SJSA1 (cell line): ENCODE results near the gene TRAK1. TPM values are rescaled to one million over a fixed set of nuclear protein-coding genes. Genes with fewer than 3 reads are reported as not detected.
A peak's percentile ranks its signal among the peaks of the same experiment; 100 is the strongest.

Experiments
- DNase-seq, 2 experiments: peaks; one replicate each; pipeline ENCODE4 v3.0.0-alpha.2; 2015 to 2020; ENCODE audit warnings: low spot score in 2 of 2, low read depth in 1 of 2
- H3K27ac ChIP-seq: fragments of 250-450 bp; sonication (Bioruptor Pico); 2 replicates; pipeline ENCODE4 v1.5.1; 2020; ENCODE audit warnings: mild to moderate bottlenecking, moderate library complexity
- H3K27me3 ChIP-seq: fragments of 250-450 bp; sonication (Bioruptor Pico); replicated peaks from 2 replicates; pipeline ENCODE4 v1.5.1; 2020; ENCODE audit warnings: mild to moderate bottlenecking, moderate library complexity
- H3K36me3 ChIP-seq: fragments of 250-450 bp; sonication (Bioruptor Pico); 2 replicates; pipeline ENCODE4 v1.5.1; 2020; ENCODE audit warnings: mild to moderate bottlenecking
- H3K4me1 ChIP-seq: fragments of 250-450 bp; sonication (Bioruptor Pico); replicated peaks from 2 replicates; pipeline ENCODE4 v1.6.1; 2021; ENCODE audit warnings: mild to moderate bottlenecking
- H3K4me3 ChIP-seq: fragments of 250-450 bp; sonication (Bioruptor Pico); 2 replicates; pipeline ENCODE4 v1.5.1; 2020; ENCODE audit warnings: mild to moderate bottlenecking
- H3K9me3 ChIP-seq: fragments of 250-450 bp; sonication (Bioruptor Pico); replicated peaks from 2 replicates; pipeline ENCODE4 v1.5.1; 2020; ENCODE audit warnings: mild to moderate bottlenecking
- total RNA-seq: library from RNA; depleted of rRNA; stranded (reverse); fragments of >200 nt; shearing (Covaris generic); gene quantifications from 2 replicates; pipeline ENCODE4 v1.2.3, GENCODE V29; 2014

The TRAK1 gene
- total RNA-seq, 1 experiment from 2014 or later: 15.4 TPM

DNA sequence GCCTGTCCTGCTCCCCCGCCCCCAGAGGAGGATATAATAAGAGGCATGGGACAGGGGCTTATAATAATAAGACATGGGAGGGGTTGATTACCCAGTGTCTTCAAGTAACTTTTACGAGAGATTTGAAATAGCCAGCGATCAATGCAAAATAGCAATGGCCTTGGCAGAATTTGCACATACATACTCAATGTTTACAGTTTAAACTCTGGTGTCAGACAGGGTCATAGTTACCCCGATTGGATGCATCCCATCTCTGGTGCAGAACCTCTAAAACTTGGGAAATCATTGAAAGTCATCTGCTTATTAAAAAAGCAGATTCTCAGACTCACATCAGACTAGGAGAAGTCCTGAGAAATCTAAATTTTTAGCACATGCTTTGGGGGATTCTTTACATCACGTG lies 61.0 kb downstream of the TRAK1 start:
- H3K27me3 ChIP-seq: no peaks in the 10 kb centered on the region
- H3K4me3 ChIP-seq: no peak overlapping the region
- no peaks in the 10 kb centered on the region for H3K9me3 ChIP-seq
- no peaks in the 10 kb centered on the region for H3K4me1 ChIP-seq
- H3K27ac ChIP-seq: no peak overlapping the region
- H3K36me3 ChIP-seq: no peaks in the 10 kb centered on the region
- no peak for DNase-seq

DNA sequence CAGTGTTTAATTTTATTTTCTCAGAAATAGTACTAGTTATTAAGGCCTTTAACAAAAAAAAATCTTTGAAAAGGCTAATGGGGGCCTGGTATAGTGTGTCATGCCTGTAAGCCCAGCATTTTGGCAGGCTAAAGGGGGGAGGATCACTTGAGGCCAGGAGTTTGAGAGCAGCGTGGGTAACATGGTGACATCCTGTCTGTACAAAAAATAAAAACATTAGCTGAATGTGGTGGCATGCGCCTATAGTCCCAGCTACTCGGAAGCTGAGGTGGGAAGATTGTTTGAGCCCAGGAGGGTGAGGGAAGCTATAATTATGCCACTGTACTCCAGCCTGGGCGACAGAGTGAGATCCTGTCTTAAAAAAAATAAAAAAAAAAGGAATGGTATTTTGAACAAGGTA lies 61.9 kb downstream of the TRAK1 start:
- H3K36me3 ChIP-seq: no peaks in the 10 kb centered on the region
- no peaks in the 10 kb centered on the region for H3K27me3 ChIP-seq
- DNase-seq: no peak
- no peaks in the 10 kb centered on the region for H3K9me3 ChIP-seq
- H3K4me1 ChIP-seq: no peaks in the 10 kb centered on the region
- no peak overlapping the region for H3K4me3 ChIP-seq
- no peak overlapping the region for H3K27ac ChIP-seq

DNA sequence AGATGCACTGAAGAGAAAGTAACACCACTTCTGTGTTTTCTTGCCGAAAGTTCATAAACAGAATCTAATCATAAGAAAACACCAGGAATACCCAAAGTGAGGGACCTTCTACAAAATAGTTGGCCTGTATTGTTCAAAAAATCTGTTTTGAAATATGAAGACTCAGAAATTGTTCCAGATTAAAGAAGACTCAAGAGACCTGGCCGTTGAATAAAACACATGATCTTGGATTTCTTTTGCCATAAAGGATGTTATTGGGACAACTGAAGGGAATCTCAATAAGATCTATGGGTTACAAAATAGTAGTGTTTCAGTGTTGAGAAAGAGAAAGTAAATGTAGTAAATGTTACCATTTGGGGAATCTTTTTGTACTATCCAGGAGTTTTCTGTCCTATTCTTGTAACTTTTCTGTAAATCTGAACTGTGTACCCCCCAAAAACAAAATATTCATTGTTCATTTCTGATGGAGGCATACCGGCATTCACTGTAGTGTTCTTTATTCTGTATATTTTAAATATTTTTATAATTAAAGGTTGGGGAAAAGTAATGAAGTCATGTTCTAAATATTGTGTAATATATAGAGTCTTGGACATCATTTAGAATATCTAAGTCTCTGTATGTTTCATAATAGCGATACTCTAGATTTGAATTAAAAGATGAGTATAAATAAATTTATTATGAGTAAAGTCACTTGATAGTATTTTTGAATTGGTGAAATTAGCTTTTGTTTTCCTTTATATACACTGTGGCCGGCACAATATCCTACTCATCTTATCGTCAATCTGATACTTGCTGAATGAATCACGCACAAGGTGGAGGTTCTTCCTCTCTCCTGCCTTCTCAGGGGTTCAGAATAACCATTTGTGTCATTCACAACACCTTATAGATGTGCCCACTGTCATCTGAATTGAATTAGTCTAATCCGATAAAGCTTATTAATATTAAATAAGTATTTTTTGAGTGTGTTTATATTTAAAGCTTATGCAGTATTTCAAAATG lies 66.7 kb downstream of the TRAK1 start:
- Histone ChIP-seq H3K27ac (no peak overlapping the region), H3K36me3 (no peaks in the 10 kb centered on the region), H3K9me3 (no peaks in the 10 kb centered on the region), H3K27me3 (no peaks in the 10 kb centered on the region), H3K4me3 (no peak overlapping the region), H3K4me1 (peaks cover 9% of the 10 kb centered on the region)
- no peak for DNase-seq

DNA sequence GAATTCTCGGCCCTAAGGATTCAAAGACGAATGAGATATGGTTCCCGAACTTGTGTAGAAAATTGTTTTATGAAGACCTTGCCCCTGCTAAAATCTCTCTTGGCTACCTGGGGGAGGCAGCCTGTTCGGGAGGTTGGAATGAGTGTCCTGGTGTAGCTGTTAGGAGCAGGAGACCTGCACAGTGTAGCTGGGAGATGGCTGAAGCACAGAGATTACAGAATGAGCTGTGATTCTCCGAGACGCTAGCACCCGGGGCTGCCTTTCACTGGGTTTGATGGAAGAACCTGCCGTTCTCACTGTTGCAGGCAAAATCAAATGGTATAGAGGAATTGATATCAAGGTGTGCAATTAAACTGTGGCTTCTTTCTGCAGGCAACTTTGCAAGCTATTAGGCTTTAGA lies 68.0 kb downstream of the TRAK1 start:
- Histone ChIP-seq H3K36me3 (no peaks in the 10 kb centered on the region), H3K27me3 (no peaks in the 10 kb centered on the region), H3K27ac (no peak overlapping the region), H3K4me1 (peaks cover 9% of the 10 kb centered on the region), H3K4me3 (no peak overlapping the region), H3K9me3 (no peaks in the 10 kb centered on the region)
- DNase-seq: no peak

GRCh38 chr3:42159706-42160472 lies 68.7 kb downstream of the TRAK1 start:
- H3K27ac ChIP-seq: no peak overlapping the region
- H3K9me3 ChIP-seq: no peaks in the 10 kb centered on the region
- H3K4me3 ChIP-seq: no peak overlapping the region
- DNase-seq: no peak
- H3K36me3 ChIP-seq: no peaks in the 10 kb centered on the region
- no peaks in the 10 kb centered on the region for H3K27me3 ChIP-seq
- H3K4me1 ChIP-seq: peaks cover 9% of the 10 kb centered on the region

DNA sequence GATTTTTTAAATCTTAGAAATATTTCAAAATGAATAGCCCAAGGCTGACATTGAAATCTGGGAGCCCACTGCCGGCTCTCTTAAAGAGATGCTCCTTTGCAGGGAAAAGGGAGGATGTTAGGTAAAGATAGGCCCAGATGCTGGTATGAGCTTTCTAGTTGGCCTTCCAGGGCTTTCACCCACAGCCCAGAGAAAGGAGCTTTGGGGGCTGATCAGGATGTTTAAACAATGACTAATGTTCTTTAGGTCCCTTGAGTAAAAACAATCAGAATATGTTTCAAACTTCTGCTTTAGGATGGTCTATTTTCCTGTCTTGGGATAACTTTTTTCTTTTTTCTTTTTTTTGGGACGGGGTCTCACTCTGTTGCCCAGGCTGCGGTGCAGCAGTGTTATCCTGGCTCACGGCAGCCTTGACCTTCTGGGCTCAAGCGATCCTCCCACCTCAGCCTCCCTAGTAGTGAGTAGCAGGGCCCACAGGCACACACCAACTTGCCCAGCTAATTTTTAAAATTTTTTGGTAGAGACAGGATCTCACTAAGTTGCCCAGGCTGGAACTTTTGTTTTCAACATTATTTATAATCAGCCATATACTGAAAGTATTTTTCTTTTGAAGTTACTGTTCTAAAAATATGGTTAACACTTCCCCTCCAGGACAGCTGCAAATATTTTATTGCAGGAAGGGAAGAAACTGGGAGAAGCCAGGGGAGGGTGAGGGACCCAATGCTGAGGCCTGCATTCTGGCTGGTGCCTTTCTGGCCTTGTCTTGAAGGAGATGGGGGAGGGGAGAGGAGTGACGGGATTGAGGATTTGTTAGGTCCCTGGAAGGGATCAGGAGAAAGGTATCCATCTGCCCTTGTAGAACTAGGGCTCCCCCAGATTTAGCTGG lies 70.1 kb downstream of the TRAK1 start:
- peaks cover 9% of the 10 kb centered on the region for H3K4me1 ChIP-seq

DNA sequence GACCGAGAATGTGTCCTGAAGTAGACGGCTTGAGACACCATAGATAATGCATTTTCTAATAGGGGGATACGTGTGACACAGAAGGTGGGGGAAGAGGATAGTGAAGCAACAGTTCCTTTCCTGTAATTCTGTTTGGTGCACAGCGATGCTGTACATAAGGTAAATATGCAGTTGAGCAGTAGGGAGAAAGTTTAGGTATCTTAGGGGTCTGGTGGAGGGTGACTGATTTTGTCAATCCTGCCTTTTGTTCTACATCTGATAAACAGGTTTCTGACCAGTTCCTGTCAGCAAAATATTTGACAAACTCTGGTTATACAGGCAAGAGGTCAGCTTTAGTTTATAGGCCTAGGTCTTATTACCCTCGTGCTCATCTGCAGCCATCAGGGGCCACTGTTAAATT lies 71.3 kb downstream of the TRAK1 start:
- no peaks in the 10 kb centered on the region for H3K9me3 ChIP-seq
- H3K4me1 ChIP-seq: peaks cover 9% of the 10 kb centered on the region
- no peaks in the 10 kb centered on the region for H3K27me3 ChIP-seq
- H3K27ac ChIP-seq: no peak overlapping the region
- DNase-seq: no peak
- no peak overlapping the region for H3K4me3 ChIP-seq
- no peaks in the 10 kb centered on the region for H3K36me3 ChIP-seq

More for the DNA sequence above, 70.1 kb downstream of the TRAK1 start:
- DNase-seq: peak in 1 of 2 experiments; percentile 16
- Histone ChIP-seq H3K27ac (no peak overlapping the region), H3K27me3 (no peaks in the 10 kb centered on the region), H3K4me3 (no peak overlapping the region), H3K9me3 (no peaks in the 10 kb centered on the region), H3K36me3 (no peaks in the 10 kb centered on the region)

DNA sequence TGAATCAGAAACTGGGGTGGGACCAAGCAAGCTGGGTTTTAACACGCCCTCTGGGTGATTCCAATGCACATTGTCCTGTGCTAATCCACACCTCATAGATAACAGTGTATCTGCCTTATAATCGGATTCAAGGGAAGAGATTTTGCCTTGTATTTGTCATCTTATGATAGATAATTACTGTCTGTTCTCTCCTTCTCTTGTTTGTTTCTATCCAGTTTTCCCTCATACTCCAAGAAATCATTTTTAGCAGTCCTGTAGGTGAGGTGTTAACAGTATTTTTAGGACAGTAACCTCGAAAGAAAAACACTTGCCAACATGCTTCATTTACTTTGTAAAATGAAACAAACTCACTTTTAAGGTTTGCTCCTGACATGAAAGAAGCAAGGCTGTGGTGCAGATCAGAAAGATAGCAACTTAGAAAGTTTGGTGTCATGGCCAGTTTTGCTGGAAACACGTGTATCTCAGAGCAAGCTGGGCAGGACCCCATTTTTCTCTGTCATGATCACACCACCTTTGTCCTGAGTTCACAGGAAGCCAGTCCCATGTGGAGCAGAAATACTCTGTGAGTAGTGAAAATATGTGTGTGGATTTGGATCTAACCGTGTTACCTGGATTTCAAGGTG lies 72.6 kb downstream of the TRAK1 start:
- DNase-seq: no peak
- Histone ChIP-seq H3K27ac (no peak overlapping the region), H3K4me3 (no peak overlapping the region), H3K36me3 (no peaks in the 10 kb centered on the region), H3K27me3 (no peaks in the 10 kb centered on the region), H3K9me3 (no peaks in the 10 kb centered on the region), H3K4me1 (peaks cover 9% of the 10 kb centered on the region)

- Histone ChIP-seq H3K9me3 (no peaks in the 10 kb centered on the region), H3K27me3 (no peaks in the 10 kb centered on the region), H3K4me1 (peaks cover 9% of the 10 kb centered on the region), H3K4me3 (no peak overlapping the region), H3K27ac (no peak overlapping the region), H3K36me3 (no peaks in the 10 kb centered on the region)
- DNase-seq: no peak
Observed at GRCh38 chr3:42164656-42165055, 73.5 kb downstream of the TRAK1 start.

DNA sequence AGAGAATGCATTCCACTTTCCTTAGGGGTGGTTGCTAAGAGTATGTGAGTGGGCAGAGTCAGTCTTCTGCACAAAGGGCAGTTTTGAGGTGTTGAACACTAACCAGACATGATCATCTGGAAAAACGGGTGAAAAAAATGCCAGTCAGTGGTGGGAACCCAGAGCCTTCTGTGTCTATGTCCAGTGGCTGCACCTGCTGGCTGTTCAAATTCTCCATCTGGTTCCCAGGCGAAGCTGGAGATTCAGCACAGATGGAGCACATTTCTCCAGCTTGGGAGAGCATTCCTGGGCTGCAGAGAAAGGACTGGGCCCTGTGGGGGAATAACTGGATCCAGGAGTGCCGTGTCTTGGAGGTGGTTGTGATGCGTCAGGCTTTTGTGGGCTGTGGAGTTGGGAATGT lies 74.1 kb downstream of the TRAK1 start:
- H3K4me3 ChIP-seq: no peak overlapping the region
- no peak for DNase-seq
- H3K4me1 ChIP-seq: peaks cover 9% of the 10 kb centered on the region
- no peaks in the 10 kb centered on the region for H3K9me3 ChIP-seq
- no peaks in the 10 kb centered on the region for H3K27me3 ChIP-seq
- no peak overlapping the region for H3K27ac ChIP-seq
- H3K36me3 ChIP-seq: no peaks in the 10 kb centered on the region

- Histone ChIP-seq H3K27me3 (no peaks in the 10 kb centered on the region), H3K9me3 (no peaks in the 10 kb centered on the region), H3K36me3 (no peaks in the 10 kb centered on the region), H3K4me1 (peaks cover 2% of the 10 kb centered on the region), H3K27ac (no peak overlapping the region), H3K4me3 (no peak overlapping the region)
- DNase-seq: no peak
Observed at GRCh38 chr3:42166214-42166613, 75.1 kb downstream of the TRAK1 start.

DNA sequence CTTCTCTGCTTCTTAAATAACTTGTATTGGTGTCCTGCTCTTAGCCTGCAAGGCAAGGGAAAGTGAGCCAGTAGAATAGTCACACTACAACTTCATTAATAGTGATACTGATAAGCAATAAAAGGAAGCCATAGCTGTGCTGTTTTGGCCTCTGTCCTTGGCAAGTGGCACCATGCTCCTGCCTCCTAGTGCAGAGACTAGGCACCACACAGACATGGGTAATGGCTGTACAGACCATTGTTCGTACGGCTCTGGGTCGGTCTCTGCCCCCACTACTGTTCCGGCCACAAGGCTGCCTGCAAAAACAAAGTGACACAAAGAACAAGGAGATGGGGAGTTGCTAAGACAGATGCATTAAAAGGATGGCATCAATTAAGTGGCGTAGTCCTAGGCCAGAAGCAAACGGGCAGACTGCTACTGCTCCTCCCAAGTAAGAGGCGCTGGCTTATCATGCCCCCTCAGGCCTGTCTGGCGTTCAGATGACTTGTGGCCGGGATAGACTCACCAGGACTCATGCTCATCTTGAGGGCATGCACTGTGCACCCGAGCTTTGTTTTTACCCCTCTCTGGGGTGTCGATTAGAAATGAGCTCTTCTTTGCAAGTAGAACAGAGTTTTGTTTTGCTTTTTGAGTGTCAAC lies 75.6 kb downstream of the TRAK1 start:
- H3K27ac ChIP-seq: no peak overlapping the region
- no peaks in the 10 kb centered on the region for H3K4me1 ChIP-seq
- H3K36me3 ChIP-seq: no peaks in the 10 kb centered on the region
- H3K9me3 ChIP-seq: no peaks in the 10 kb centered on the region
- H3K27me3 ChIP-seq: no peaks in the 10 kb centered on the region
- no peak for DNase-seq
- H3K4me3 ChIP-seq: no peak overlapping the region
